A549 (cell line): Measurements from ENCODE around the gene ZFAND6. TPM values are rescaled to one million over a fixed set of nuclear protein-coding genes. Genes with fewer than 3 reads are reported as not detected.

ENCODE experiments used
- ATAC-seq, 2 experiments: fragments of 200-7000 bp in 1 of 2; fragments of >200 bp in 1 of 2; cut with Nextera tagmentation in 1 of 2; cut with Tn5 transposase in 1 of 2; 3 replicates each; pipeline versions ENCODE4 v1.8.0 to v1.9.1; 2018 to 2020; ENCODE audit warnings: mild to moderate bottlenecking in 1 of 2, moderate library complexity in 1 of 2
- CTCF ChIA-PET: fragments of 300-600 bp; sonication (Branson Sonifier 250); formaldehyde crosslinking; extraction: SDS; loops from one replicate; lab custom pipeline; 2021; ENCODE audit warnings: antibody characterized with exemption, inconsistent platforms; lab: Yijun Ruan, JAX
- POLR2A ChIA-PET: fragments of 350-600 bp; formaldehyde crosslinking; extraction: SDS; loops from one replicate; lab custom pipeline; 2021; ENCODE audit warnings: antibody characterized with exemption, inconsistent platforms; lab: Yijun Ruan, JAX
- DNase-seq, 2 experiments: peaks; one replicate each; pipeline versions ENCODE4 v3.0.0 to v3.0.0-alpha.2; 2011 to 2016; ENCODE audit warnings: low read depth in 1 of 2, low spot score in 1 of 2
- FAIRE-seq: peaks from 2 replicates; lab custom pipeline; 2011; peaks lifted over from hg19 to GRCh38; lab: Jason Lieb, UNC
- H3K27ac ChIP-seq, 2 experiments: fragments of >200 bp; sonication (Bioruptor Twin); formaldehyde crosslinking; 3 replicates each; pipeline ENCODE4 v1.5.1; 2016 to 2017
- H3K4me1 ChIP-seq: fragments of >200 bp; sonication (Bioruptor Twin); formaldehyde crosslinking; 3 replicates; pipeline ENCODE4 v1.6.1; 2016
- H3K4me2 ChIP-seq: fragments of >200 bp; sonication (Bioruptor Twin); formaldehyde crosslinking; 3 replicates; pipeline ENCODE4 v1.6.1; 2016
- H3K4me3 ChIP-seq: fragments of >200 bp; sonication (Bioruptor Twin); formaldehyde crosslinking; 3 replicates; pipeline ENCODE4 v1.5.1; 2016
- H3K9me3 ChIP-seq: fragments of >200 bp; sonication (Bioruptor Twin); formaldehyde crosslinking; 3 replicates; pipeline ENCODE4 v1.6.1; 2016
- CBX8 ChIP-seq: fragments of 200-600 bp; sonication (generic); IDR thresholded peaks from 2 replicates; pipeline ENCODE4 v1.6.1; 2016
- CEBPB ChIP-seq, 2 experiments: fragments of >200 bp in 1 of 2; sonication (Bioruptor Twin) in 1 of 2; formaldehyde crosslinking in 1 of 2; IDR thresholded peaks; 2 replicates each; pipeline ENCODE4 v1.6.1; 2012 to 2016
- CHD2 ChIP-seq: fragments of 150-350 bp; IDR thresholded peaks from 2 replicates; pipeline ENCODE4 v1.6.1; 2014; ENCODE audit warnings: low read length; ENCODE audit not compliant: partially characterized antibody
- EHF ChIP-seq: fragments of 250-450 bp; sonication (Bioruptor Pico); IDR thresholded peaks from 2 replicates; pipeline ENCODE4 v1.5.0; 2020; ENCODE audit warnings: mild to moderate bottlenecking
- EP300 ChIP-seq, 2 experiments: fragments of >200 bp; sonication (Bioruptor Twin); formaldehyde crosslinking; IDR thresholded peaks; 2 replicates in 1 of 2; 3 replicates in 1 of 2; pipeline ENCODE4 v1.6.1; 2016 to 2017
- FOSL2 ChIP-seq, 2 experiments: fragments of 450-650 bp in 1 of 2; fragments of >200 bp in 1 of 2; sonication (Bioruptor Twin) in 1 of 2; formaldehyde crosslinking; IDR thresholded peaks; 2 replicates each; pipeline versions ENCODE4 v1.5.0 to v1.6.1; 2016 to 2020; ENCODE audit warnings: mild to moderate bottlenecking in 1 of 2, moderate library complexity in 1 of 2
- HDAC2 ChIP-seq: fragments of 200-600 bp; sonication (generic); IDR thresholded peaks from 2 replicates; pipeline ENCODE4 v1.6.1; 2016
- HEYL ChIP-seq: fragments of 250-450 bp; sonication (Bioruptor Pico); IDR thresholded peaks from 2 replicates; pipeline ENCODE4 v1.8.0; 2021; ENCODE audit warnings: mild to moderate bottlenecking, moderate library complexity
- HOXB5 ChIP-seq: fragments of 250-450 bp; sonication (Bioruptor Pico); IDR thresholded peaks from 2 replicates; pipeline ENCODE4 v1.5.0; 2020; ENCODE audit warnings: mild to moderate bottlenecking, moderate library complexity
- JUN ChIP-seq, 2 experiments: fragments of >200 bp; sonication (Bioruptor Twin); formaldehyde crosslinking; IDR thresholded peaks; 2 replicates in 1 of 2; 3 replicates in 1 of 2; pipeline ENCODE4 v1.6.1; 2016 to 2017
- JUNB ChIP-seq: fragments of >200 bp; sonication (Bioruptor Twin); formaldehyde crosslinking; IDR thresholded peaks from 2 replicates; pipeline ENCODE4 v1.6.1; 2016
- MYC ChIP-seq: IDR thresholded peaks from 2 replicates; pipeline ENCODE4 v1.6.1; 2012; ENCODE audit warnings: mild to moderate bottlenecking, inconsistent platforms, low read length, improper control_type of control experiment, borderline replicate concordance
- NR3C1 ChIP-seq: fragments of >200 bp; sonication (Bioruptor Twin); formaldehyde crosslinking; IDR thresholded peaks from 3 replicates; pipeline ENCODE4 v1.6.1; 2017
- POLR2AphosphoS2 ChIP-seq: conservative IDR thresholded peaks from 2 replicates; pipeline ENCODE4 v1.6.1; 2012; ENCODE audit warnings: low read length, improper control_type of control experiment, inconsistent platforms
- RARB ChIP-seq: fragments of 250-450 bp; sonication (Bioruptor Pico); IDR thresholded peaks from 2 replicates; pipeline ENCODE4 v1.8.0; 2021; ENCODE audit warnings: mild to moderate bottlenecking, moderate library complexity
- RNF2 ChIP-seq: fragments of 200-600 bp; sonication (generic); IDR thresholded peaks from 2 replicates; pipeline ENCODE4 v1.6.1; 2016; ENCODE audit warnings: low read depth, mild to moderate bottlenecking, antibody characterized with exemption, moderate library complexity, borderline replicate concordance
- SMC3 ChIP-seq: fragments of >200 bp; sonication (Bioruptor Twin); formaldehyde crosslinking; IDR thresholded peaks from 3 replicates; pipeline ENCODE4 v1.6.1; 2018; ENCODE audit warnings: inconsistent platforms
- TFCP2L1 ChIP-seq: fragments of 250-450 bp; sonication (Bioruptor Pico); IDR thresholded peaks from 2 replicates; pipeline ENCODE4 v1.5.0; 2021; ENCODE audit warnings: mild to moderate bottlenecking
- TP53 ChIP-seq: fragments of 250-450 bp; sonication (Bioruptor Pico); IDR thresholded peaks from 2 replicates; pipeline ENCODE4 v1.5.0; 2021; ENCODE audit warnings: mild to moderate bottlenecking, moderate library complexity
- ZC3H11A ChIP-seq: fragments of 450-650 bp; IDR thresholded peaks from 2 replicates; pipeline ENCODE4 v1.6.1; 2014; ENCODE audit warnings: antibody characterized with exemption, mild to moderate bottlenecking
- ZNF302 ChIP-seq: fragments of 250-450 bp; sonication (Bioruptor Pico); IDR thresholded peaks from 2 replicates; pipeline ENCODE4 v1.9.0; 2021; ENCODE audit warnings: inconsistent platforms, mild to moderate bottlenecking, moderate library complexity
- ZSCAN20 ChIP-seq: fragments of 250-450 bp; sonication (Bioruptor Pico); IDR thresholded peaks from 2 replicates; pipeline ENCODE4 v1.8.0; 2022; ENCODE audit warnings: mild to moderate bottlenecking, moderate library complexity
- WGBS: methylation state at CpG from one replicate; pipeline ENCODE4 v1.1.6; 2017; ENCODE audit errors: missing lambda C conversion rate; 5-methylcytosine and 5-hydroxymethylcytosine counted together
- polyA plus RNA-seq, 4 experiments: library from polyadenylated mRNA; depleted of rRNA in 3 of 4; stranded (reverse); fragments of >200 nt; fragmentation: RNase III in 1 of 4; extraction: RNeasy Plus Mini Kit Qiagen cat#74134 plus additional on column Dnase treatment in 1 of 4; gene quantifications; 2 replicates in 3 of 4; 3 replicates in 1 of 4; pipeline ENCODE4 v1.2.3, GENCODE V29; 2011 to 2017
- TF ChIP-seq, protein P1 (sequence below): IDR thresholded peaks from 2 replicates; pipeline ENCODE4 v1.6.1; 2012
- TF ChIP-seq, protein P2 (sequence below): fragments of 450-650 bp; IDR thresholded peaks from 2 replicates; pipeline ENCODE4 v1.6.1; 2014; ENCODE audit warnings: antibody characterized with exemption
- TF ChIP-seq, protein P3 (sequence below): fragments of 250-450 bp; sonication (Bioruptor Pico); IDR thresholded peaks from 2 replicates; pipeline ENCODE4 v1.5.0; 2021; ENCODE audit warnings: mild to moderate bottlenecking, moderate library complexity, borderline replicate concordance
- TF ChIP-seq, protein P4 (sequence below): fragments of >200 bp; sonication (Bioruptor Twin); formaldehyde crosslinking; IDR thresholded peaks from 2 replicates; pipeline ENCODE4 v1.6.1; 2016
- TF ChIP-seq, protein P5 (sequence below): fragments of 150-350 bp; IDR thresholded peaks from 2 replicates; pipeline ENCODE4 v1.6.1; 2014; ENCODE audit warnings: low read depth, mild to moderate bottlenecking, low read length
- TF ChIP-seq, protein P6 (sequence below): fragments of >200 bp; sonication (Bioruptor Twin); formaldehyde crosslinking; IDR thresholded peaks from 3 replicates; pipeline ENCODE4 v1.6.1; 2016
- TF ChIP-seq, protein P7 (sequence below): fragments of 250-450 bp; sonication (Bioruptor Pico); IDR thresholded peaks from 2 replicates; pipeline ENCODE4 v1.5.0; 2020; ENCODE audit warnings: low read depth, mild to moderate bottlenecking, moderate library complexity
- TF ChIP-seq, protein P8 (sequence below): IDR thresholded peaks from 2 replicates; pipeline ENCODE4 v1.6.1; 2012; ENCODE audit warnings: low read depth, borderline replicate concordance

Gene ZFAND6
- polyA plus RNA-seq, 2 of the 4 experiments (the other 2 are of a cell fraction), result 152 to 307 TPM

DNA sequence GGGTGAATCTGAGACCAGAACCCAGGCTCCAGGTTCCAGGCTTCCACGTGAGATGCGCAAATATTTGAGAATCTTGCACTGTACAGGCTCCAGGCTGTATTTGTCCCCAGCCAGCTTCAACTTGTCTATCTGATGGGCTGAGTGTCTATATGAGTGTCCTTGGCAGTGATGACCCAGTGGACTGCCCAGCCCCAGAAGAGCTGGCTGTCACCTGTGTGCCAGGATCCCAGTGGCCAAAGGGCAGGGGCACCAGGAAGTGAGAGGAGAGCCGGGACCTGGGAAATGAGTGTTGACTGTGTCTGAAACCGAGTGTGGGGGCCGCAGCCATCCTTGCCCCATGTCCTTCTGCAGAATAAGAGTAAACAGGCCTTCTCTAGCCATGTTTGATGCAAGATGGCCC lies 103.7 kb downstream of the ZFAND6 start:
- WGBS, result 90% methylated on average over 5 of the region's 5 CpGs
- Histone ChIP-seq H3K4me2 (no peak overlapping the region), H3K27ac (no peak overlapping the region), H3K4me3 (no peak overlapping the region), H3K4me1 (peaks cover 19% of the 10 kb centered on the region), H3K9me3 (no peaks in the 10 kb centered on the region)
- POLR2A ChIA-PET, result no interaction called here
- DNase-seq (no peak), FAIRE-seq (no peak), ATAC-seq (no peak)
- CTCF ChIA-PET, result interaction anchor here (1.7 to 2.7 kb wide), 2 partner anchors 10 to 21 kb away, joined by 5 to 8 read pairs; no protein-coding TSS in a partner anchor
- TF ChIP-seq HDAC2 (no peak), TFCP2L1 (no peak)
- TF ChIP-seq, protein P1, sequence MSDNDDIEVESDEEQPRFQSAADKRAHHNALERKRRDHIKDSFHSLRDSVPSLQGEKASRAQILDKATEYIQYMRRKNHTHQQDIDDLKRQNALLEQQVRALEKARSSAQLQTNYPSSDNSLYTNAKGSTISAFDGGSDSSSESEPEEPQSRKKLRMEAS, result no peak

DNA sequence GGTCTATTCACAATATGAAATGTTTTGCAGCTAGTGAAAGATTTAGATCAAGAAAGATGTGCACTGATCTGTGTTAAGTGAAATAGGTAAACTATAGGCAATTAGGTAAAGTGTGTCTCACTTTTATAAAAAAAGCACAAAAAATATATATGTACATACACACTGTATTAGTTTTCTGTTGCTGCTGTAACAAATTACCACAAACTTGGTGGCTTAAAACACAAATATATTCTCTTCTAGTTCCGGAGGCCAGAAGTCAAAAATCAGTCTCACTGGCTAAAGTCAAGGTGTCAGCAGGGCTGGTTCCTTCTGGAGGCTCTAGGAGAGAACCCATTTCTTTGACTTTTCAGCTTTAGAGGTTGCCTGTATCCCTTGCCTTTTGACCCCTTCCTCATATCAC lies 104.4 kb downstream of the ZFAND6 start:
- FAIRE-seq (no peak), ATAC-seq (no peak), DNase-seq (no peak)
- Histone ChIP-seq H3K4me3 (no peak overlapping the region), H3K4me2 (no peak overlapping the region), H3K27ac (no peak overlapping the region), H3K4me1 (peaks cover 19% of the 10 kb centered on the region), H3K9me3 (no peaks in the 10 kb centered on the region)
- ChIA-PET POLR2A (no interaction called here), CTCF (interaction anchor here (1.7 kb wide), 1 partner anchor 9 kb away, joined by 5 read pairs; no protein-coding TSS in a partner anchor)
- TF ChIP-seq, protein P2, sequence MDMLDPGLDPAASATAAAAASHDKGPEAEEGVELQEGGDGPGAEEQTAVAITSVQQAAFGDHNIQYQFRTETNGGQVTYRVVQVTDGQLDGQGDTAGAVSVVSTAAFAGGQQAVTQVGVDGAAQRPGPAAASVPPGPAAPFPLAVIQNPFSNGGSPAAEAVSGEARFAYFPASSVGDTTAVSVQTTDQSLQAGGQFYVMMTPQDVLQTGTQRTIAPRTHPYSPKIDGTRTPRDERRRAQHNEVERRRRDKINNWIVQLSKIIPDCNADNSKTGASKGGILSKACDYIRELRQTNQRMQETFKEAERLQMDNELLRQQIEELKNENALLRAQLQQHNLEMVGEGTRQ, result no peak
- TF ChIP-seq HOXB5 (CRISPR knock-in tag), result no peak
- TF ChIP-seq JUNB, result no peak
- no peak for TF ChIP-seq TP53 (CRISPR knock-in tag)
- no peak for TF ChIP-seq CEBPB (IDR thresholded peaks at IDR 0.05)
- TF ChIP-seq HEYL (CRISPR knock-in tag), result no peak
- TF ChIP-seq RNF2, result no peak
- TF ChIP-seq EHF (CRISPR knock-in tag), result no peak
- TF ChIP-seq, protein P3, sequence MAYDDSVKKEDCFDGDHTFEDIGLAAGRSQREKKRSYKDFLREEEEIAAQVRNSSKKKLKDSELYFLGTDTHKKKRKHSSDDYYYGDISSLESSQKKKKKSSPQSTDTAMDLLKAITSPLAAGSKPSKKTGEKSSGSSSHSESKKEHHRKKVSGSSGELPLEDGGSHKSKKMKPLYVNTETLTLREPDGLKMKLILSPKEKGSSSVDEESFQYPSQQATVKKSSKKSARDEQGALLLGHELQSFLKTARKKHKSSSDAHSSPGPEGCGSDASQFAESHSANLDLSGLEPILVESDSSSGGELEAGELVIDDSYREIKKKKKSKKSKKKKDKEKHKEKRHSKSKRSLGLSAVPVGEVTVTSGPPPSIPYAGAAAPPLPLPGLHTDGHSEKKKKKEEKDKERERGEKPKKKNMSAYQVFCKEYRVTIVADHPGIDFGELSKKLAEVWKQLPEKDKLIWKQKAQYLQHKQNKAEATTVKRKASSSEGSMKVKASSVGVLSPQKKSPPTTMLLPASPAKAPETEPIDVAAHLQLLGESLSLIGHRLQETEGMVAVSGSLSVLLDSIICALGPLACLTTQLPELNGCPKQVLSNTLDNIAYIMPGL (CRISPR knock-in tag), result no peak
- TF ChIP-seq NR3C1, result no peak
- no peak for TF ChIP-seq EP300 (IDR thresholded peaks at IDR 0.05)
- TF ChIP-seq MYC, result no peak
- no peak for TF ChIP-seq ZC3H11A
- no peak for TF ChIP-seq SMC3
- TF ChIP-seq, protein P4, sequence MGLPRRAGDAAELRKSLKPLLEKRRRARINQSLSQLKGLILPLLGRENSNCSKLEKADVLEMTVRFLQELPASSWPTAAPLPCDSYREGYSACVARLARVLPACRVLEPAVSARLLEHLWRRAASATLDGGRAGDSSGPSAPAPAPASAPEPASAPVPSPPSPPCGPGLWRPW, result no peak
- TF ChIP-seq TFCP2L1, result no peak
- TF ChIP-seq, protein P5, sequence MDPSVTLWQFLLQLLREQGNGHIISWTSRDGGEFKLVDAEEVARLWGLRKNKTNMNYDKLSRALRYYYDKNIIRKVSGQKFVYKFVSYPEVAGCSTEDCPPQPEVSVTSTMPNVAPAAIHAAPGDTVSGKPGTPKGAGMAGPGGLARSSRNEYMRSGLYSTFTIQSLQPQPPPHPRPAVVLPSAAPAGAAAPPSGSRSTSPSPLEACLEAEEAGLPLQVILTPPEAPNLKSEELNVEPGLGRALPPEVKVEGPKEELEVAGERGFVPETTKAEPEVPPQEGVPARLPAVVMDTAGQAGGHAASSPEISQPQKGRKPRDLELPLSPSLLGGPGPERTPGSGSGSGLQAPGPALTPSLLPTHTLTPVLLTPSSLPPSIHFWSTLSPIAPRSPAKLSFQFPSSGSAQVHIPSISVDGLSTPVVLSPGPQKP, result no peak
- TF ChIP-seq POLR2AphosphoS2, result no peak
- no peak for TF ChIP-seq ZSCAN20 (CRISPR knock-in tag)
- WGBS, result 91% methylated on average over 1 of the region's 1 CpG

DNA sequence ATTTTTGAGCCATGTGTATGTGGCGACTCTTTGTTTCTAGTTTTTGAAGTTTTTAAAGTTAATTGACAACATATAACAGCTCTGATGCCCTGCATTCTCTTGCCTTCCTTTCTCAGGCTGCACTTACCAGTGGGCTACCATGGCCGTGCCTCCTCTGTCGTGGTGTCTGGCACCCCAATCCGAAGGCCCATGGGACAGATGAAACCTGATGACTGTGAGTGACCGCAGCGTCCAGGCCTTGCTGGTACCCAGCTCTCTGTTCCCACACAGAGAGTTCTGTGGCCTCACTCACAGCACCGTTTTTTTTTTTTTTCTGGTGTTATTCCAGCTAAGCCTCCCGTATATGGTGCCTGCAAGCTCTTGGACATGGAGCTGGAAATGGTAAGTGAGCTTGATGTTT lies 108.5 kb downstream of the ZFAND6 start:
- Histone ChIP-seq H3K4me1 (no peaks in the 10 kb centered on the region), H3K4me2 (no peak overlapping the region), H3K9me3 (no peaks in the 10 kb centered on the region), H3K4me3 (no peak overlapping the region), H3K27ac (no peak overlapping the region)
- 93% methylated on average over 8 of the region's 8 CpGs for WGBS
- ATAC-seq (no peak), DNase-seq (no peak), FAIRE-seq (no peak)
- POLR2A ChIA-PET, result no interaction called here
- CTCF ChIA-PET, result no interaction called here
- TF ChIP-seq ZNF302 (CRISPR knock-in tag) (no peak), JUNB (no peak), FOSL2 (IDR thresholded peaks at IDR 0.05) (no peak), FOSL2 (CRISPR knock-in tag; IDR thresholded peaks at IDR 0.05) (no peak), RARB (CRISPR knock-in tag) (no peak), CBX8 (no peak), JUN (IDR thresholded peaks at IDR 0.05) (no peak), CHD2 (no peak), SMC3 (no peak), CEBPB (IDR thresholded peaks at IDR 0.05) (no peak)
- TF ChIP-seq, protein P6, sequence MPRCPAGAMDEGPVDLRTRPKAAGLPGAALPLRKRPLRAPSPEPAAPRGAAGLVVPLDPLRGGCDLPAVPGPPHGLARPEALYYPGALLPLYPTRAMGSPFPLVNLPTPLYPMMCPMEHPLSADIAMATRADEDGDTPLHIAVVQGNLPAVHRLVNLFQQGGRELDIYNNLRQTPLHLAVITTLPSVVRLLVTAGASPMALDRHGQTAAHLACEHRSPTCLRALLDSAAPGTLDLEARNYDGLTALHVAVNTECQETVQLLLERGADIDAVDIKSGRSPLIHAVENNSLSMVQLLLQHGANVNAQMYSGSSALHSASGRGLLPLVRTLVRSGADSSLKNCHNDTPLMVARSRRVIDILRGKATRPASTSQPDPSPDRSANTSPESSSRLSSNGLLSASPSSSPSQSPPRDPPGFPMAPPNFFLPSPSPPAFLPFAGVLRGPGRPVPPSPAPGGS, result no peak
- TF ChIP-seq, protein P7, sequence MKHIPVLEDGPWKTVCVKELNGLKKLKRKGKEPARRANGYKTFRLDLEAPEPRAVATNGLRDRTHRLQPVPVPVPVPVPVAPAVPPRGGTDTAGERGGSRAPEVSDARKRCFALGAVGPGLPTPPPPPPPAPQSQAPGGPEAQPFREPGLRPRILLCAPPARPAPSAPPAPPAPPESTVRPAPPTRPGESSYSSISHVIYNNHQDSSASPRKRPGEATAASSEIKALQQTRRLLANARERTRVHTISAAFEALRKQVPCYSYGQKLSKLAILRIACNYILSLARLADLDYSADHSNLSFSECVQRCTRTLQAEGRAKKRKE (CRISPR knock-in tag), result no peak
- TF ChIP-seq, protein P8, sequence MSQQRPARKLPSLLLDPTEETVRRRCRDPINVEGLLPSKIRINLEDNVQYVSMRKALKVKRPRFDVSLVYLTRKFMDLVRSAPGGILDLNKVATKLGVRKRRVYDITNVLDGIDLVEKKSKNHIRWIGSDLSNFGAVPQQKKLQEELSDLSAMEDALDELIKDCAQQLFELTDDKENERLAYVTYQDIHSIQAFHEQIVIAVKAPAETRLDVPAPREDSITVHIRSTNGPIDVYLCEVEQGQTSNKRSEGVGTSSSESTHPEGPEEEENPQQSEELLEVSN, result no peak
